PFSK-1 (cell line): ENCODE data around the gene F12.

ENCODE experiments used
- FOXP2 ChIP-seq: optimal IDR thresholded peaks from 2 replicates; pipeline ENCODE3; 2011; ENCODE audit warnings: borderline replicate concordance, control low read depth, inconsistent platforms; ENCODE audit not compliant: insufficient read depth; ENCODE audit errors: extremely low read length, extremely low read depth
- POLR2AphosphoS5 ChIP-seq: IDR thresholded peaks from 2 replicates; pipeline ENCODE4 v1.6.1; 2012; ENCODE audit warnings: low read depth, mild to moderate bottlenecking, control low read depth, low read length, moderate library complexity
- SIN3A ChIP-seq: IDR thresholded peaks from 2 replicates; pipeline ENCODE4 v1.6.1; 2012; ENCODE audit warnings: mild to moderate bottlenecking, low read length, moderate library complexity, borderline replicate concordance; ENCODE audit not compliant: insufficient read depth
- TAF1 ChIP-seq: IDR thresholded peaks from 2 replicates; pipeline ENCODE4 v1.6.1; 2012; ENCODE audit warnings: low read length, control low read depth, borderline replicate concordance; ENCODE audit not compliant: insufficient read depth
- TF ChIP-seq, protein P1 (sequence below), 2 experiments: IDR thresholded peaks; 2 replicates each; pipeline versions ENCODE4 v1.6.1 to v1.8.0; 2011 to 2012; ENCODE audit warnings: low read depth in 2 of 2, low read length in 2 of 2, control low read depth in 1 of 2, inconsistent platforms in 1 of 2, mild to moderate bottlenecking in 1 of 2, moderate library complexity in 1 of 2; ENCODE audit not compliant: insufficient read depth in 1 of 2

GRCh38 chr5:177455036-177455660, 45.8 kb upstream of the F12 start:
- TF ChIP-seq POLR2AphosphoS5, result no peak
- TF ChIP-seq SIN3A, result no peak; the same call in 1 of the 2 replicates
- TF ChIP-seq TAF1, result no peak
- TF ChIP-seq, protein P1, sequence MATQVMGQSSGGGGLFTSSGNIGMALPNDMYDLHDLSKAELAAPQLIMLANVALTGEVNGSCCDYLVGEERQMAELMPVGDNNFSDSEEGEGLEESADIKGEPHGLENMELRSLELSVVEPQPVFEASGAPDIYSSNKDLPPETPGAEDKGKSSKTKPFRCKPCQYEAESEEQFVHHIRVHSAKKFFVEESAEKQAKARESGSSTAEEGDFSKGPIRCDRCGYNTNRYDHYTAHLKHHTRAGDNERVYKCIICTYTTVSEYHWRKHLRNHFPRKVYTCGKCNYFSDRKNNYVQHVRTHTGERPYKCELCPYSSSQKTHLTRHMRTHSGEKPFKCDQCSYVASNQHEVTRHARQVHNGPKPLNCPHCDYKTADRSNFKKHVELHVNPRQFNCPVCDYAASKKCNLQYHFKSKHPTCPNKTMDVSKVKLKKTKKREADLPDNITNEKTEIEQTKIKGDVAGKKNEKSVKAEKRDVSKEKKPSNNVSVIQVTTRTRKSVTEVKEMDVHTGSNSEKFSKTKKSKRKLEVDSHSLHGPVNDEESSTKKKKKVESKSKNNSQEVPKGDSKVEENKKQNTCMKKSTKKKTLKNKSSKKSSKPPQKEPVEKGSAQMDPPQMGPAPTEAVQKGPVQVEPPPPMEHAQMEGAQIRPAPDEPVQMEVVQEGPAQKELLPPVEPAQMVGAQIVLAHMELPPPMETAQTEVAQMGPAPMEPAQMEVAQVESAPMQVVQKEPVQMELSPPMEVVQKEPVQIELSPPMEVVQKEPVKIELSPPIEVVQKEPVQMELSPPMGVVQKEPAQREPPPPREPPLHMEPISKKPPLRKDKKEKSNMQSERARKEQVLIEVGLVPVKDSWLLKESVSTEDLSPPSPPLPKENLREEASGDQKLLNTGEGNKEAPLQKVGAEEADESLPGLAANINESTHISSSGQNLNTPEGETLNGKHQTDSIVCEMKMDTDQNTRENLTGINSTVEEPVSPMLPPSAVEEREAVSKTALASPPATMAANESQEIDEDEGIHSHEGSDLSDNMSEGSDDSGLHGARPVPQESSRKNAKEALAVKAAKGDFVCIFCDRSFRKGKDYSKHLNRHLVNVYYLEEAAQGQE (IDR thresholded peaks at IDR 0.05; ENCODE audit: insufficient read depth in 1 of 2, low read depth in 2 of 2, low read length in 2 of 2), result no peak
- TF ChIP-seq FOXP2, result no peak
